ENCODE results near the gene AMN.

AMN gene

GRCh38 chr14:102971314-102971713 is 48.9 kb downstream of the AMN start:
- Mint-ChIP-seq H3K4me1 (ENCODE audit: low read depth in 2 of 2) (no peaks in the 10 kb centered on the region), H3K36me3 (ENCODE audit: insufficient read depth) (peaks cover 6% of the 10 kb centered on the region), H3K4me3 (no peak overlapping the region), H3K27ac (no peak overlapping the region), H3K27me3 (peaks cover 0 to 10% of the 10 kb centered on the region in 2 donors), H3K9me3 (no peaks in the 10 kb centered on the region)
- ATAC-seq (replicated peaks) (no peak), DNase-seq (no peak)

GRCh38 chr14:102971836-102972606 is 49.6 kb downstream of the AMN start:
- DNase-seq (no peak), ATAC-seq (replicated peaks) (no peak)
- no peaks in the 10 kb centered on the region for H3K4me1 Mint-ChIP-seq (ENCODE audit: low read depth in 2 of 2)
- H3K36me3 Mint-ChIP-seq (ENCODE audit: insufficient read depth): peaks cover 6% of the 10 kb centered on the region
- H3K27ac Mint-ChIP-seq: no peak overlapping the region
- no peak overlapping the region for H3K4me3 Mint-ChIP-seq
- H3K9me3 Mint-ChIP-seq: no peaks in the 10 kb centered on the region
- peaks cover 0 to 10% of the 10 kb centered on the region in 2 donors for H3K27me3 Mint-ChIP-seq

DNA sequence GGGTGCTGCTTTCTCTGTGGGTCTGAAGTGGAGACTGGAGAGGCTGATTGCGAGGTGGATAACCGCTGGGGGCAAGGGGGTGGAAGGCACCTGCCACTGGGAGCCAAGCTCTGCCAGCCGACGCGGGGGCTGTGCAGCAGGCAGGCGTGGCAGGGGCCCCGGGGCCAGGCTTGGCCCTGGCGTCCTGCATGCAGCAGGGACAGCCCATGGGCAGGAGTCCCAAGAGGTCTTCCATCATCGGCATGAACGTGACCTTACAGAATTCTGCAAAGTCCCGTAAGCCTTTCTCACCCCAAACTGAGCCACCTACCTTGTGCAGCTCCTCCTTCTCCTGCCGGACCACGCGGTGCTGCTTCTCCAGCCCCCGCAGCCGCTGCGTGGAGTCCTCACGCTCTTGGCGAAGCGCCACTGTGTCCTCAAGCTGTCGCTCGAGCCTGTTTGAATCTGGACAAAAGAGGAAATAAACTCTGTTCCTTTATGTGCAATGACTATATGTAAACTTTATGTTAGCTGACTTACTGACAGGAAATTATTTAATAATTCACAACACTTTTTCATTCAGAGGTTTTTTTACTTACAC is 51.3 kb downstream of the AMN start:
- peaks cover 7% of the 10 kb centered on the region for H3K36me3 Mint-ChIP-seq (ENCODE audit: insufficient read depth)
- no peak overlapping the region for H3K27ac Mint-ChIP-seq
- no peak overlapping the region for H3K4me3 Mint-ChIP-seq
- DNase-seq (no peak), ATAC-seq (replicated peaks) (no peak)
- H3K9me3 Mint-ChIP-seq: no peaks in the 10 kb centered on the region
- H3K4me1 Mint-ChIP-seq (ENCODE audit: low read depth in 2 of 2): no peaks in the 10 kb centered on the region
- H3K27me3 Mint-ChIP-seq: peaks cover 0 to 6% of the 10 kb centered on the region in 2 donors

DNA sequence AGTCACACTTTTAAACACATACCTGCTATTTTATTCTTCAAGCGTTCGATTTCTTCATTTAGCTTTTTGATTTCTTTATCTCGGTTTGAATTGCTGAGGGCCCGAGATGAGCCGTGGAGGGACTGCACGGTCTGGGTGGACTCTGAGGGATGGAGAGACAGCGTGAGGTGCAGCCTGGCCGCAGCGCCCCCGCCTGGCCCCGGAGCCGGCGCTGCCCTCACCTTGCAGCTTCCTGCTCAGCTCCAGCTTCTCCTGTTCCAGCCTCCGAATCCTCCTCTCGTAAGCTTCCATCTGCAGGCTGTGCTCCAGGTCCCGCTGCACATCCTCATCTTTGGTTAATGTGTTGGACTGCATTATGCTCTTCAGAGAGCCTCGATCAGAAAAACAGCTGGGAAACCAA is 53.2 kb downstream of the AMN start:
- no peak for DNase-seq
- Mint-ChIP-seq H3K36me3 (ENCODE audit: insufficient read depth) (peaks cover 10% of the 10 kb centered on the region), H3K27me3 (no peaks in the 10 kb centered on the region), H3K9me3 (no peaks in the 10 kb centered on the region), H3K4me3 (no peak overlapping the region), H3K27ac (no peak overlapping the region), H3K4me1 (ENCODE audit: low read depth in 2 of 2) (no peaks in the 10 kb centered on the region)
- ATAC-seq (replicated peaks): no peak

GRCh38 chr14:102977475-102977874 is 55.0 kb downstream of the AMN start:
- peaks cover 10% of the 10 kb centered on the region for H3K36me3 Mint-ChIP-seq (ENCODE audit: insufficient read depth)

DNA sequence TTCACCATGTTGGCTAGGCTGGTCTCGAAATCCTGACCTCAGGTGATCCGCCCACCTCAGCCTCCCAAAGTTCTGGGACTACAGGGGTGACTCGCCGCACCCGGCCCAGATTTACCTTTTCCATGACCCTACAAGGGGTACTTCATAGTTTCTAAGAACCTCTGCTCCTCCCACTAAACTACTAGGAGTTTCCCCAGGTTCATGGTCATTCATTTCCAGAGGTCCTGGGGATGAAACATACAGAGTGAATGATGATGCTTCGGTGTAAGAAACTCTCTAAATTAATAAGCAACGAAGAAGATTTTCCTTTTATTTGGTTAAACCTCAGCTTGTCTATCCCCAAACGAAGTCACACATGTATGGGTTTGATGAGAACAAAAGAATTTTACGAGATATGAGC is 56.9 kb downstream of the AMN start:
- Mint-ChIP-seq H3K27me3 (peaks cover 8 to 32% of the 10 kb centered on the region in 2 donors), H3K4me3 (no peak overlapping the region), H3K36me3 (ENCODE audit: insufficient read depth) (peaks cover 13% of the 10 kb centered on the region), H3K9me3 (no peaks in the 10 kb centered on the region), H3K27ac (no peak overlapping the region), H3K4me1 (ENCODE audit: low read depth in 2 of 2) (no peaks in the 10 kb centered on the region)
- DNase-seq (no peak), ATAC-seq (replicated peaks) (no peak)

More at GRCh38 chr14:102977475-102977874, 55.0 kb downstream of the AMN start:
- no peak for ATAC-seq (replicated peaks)
- H3K27me3 Mint-ChIP-seq: peaks cover 0 to 16% of the 10 kb centered on the region in 2 donors
- H3K27ac Mint-ChIP-seq: no peak overlapping the region
- H3K9me3 Mint-ChIP-seq: no peaks in the 10 kb centered on the region
- no peak for DNase-seq
- H3K4me1 Mint-ChIP-seq (ENCODE audit: low read depth in 2 of 2): no peaks in the 10 kb centered on the region
- H3K4me3 Mint-ChIP-seq: no peak overlapping the region

GRCh38 chr14:102980409-102980810 is 57.9 kb downstream of the AMN start:
- H3K9me3 Mint-ChIP-seq: no peaks in the 10 kb centered on the region
- DNase-seq: no peak
- H3K4me3 Mint-ChIP-seq: no peak overlapping the region

More at GRCh38 chr14:102980409-102980810, 57.9 kb downstream of the AMN start:
- Mint-ChIP-seq H3K27me3 (peaks cover 14 to 37% of the 10 kb centered on the region in 2 donors), H3K4me1 (ENCODE audit: low read depth in 2 of 2) (no peaks in the 10 kb centered on the region), H3K27ac (no peak overlapping the region), H3K36me3 (ENCODE audit: insufficient read depth) (peaks cover 10% of the 10 kb centered on the region)
- no peak for ATAC-seq (replicated peaks)

Measured in effector memory CD8-positive, alpha-beta T cell (primary cell).